H9 (cell line): ENCODE measurements around the gene LDHAL6B. TPM values are rescaled to one million over a fixed set of nuclear protein-coding genes. Genes with fewer than 3 reads are reported as not detected.

Experiments used
- DNase-seq: peaks from one replicate; pipeline ENCODE4 v3.0.0-alpha.2; 2017
- H2AFZ ChIP-seq: one replicate; pipeline ENCODE4 v1.6.1; 2013; ENCODE audit warnings: mild to moderate bottlenecking, low read length, control low read depth, moderate library complexity
- H2AK5ac ChIP-seq: 2 replicates; pipeline ENCODE4 v1.6.1; 2013; ENCODE audit warnings: low read length, control low read depth, mixed read lengths; ENCODE audit not compliant: insufficient read length
- H2BK120ac ChIP-seq: one replicate; pipeline ENCODE4 v1.6.1; 2013; ENCODE audit warnings: low read depth, mild to moderate bottlenecking, low read length, control low read depth, inconsistent platforms; ENCODE audit not compliant: poor library complexity, severe bottlenecking
- H2BK12ac ChIP-seq: 2 replicates; pipeline ENCODE4 v1.6.1; 2013; ENCODE audit warnings: low read length, control low read depth, mixed read lengths, low read depth; ENCODE audit not compliant: insufficient read length
- H2BK15ac ChIP-seq: 2 replicates; pipeline ENCODE4 v1.6.1; 2013; ENCODE audit warnings: low read depth, low read length, control low read depth
- H2BK20ac ChIP-seq: one replicate; pipeline ENCODE4 v1.6.1; 2013; ENCODE audit warnings: low read depth, mild to moderate bottlenecking, low read length, control low read depth, inconsistent platforms; ENCODE audit not compliant: poor library complexity, severe bottlenecking
- H2BK5ac ChIP-seq: 2 replicates; pipeline ENCODE4 v1.6.1; 2013; ENCODE audit warnings: low read length, control low read depth, mixed read lengths; ENCODE audit not compliant: insufficient read length
- H3K14ac ChIP-seq: 2 replicates; pipeline ENCODE4 v1.6.1; 2013; ENCODE audit warnings: low read length, control low read depth; ENCODE audit not compliant: insufficient read depth
- H3K18ac ChIP-seq: 2 replicates; pipeline ENCODE4 v1.6.1; 2013; ENCODE audit warnings: low read depth, mild to moderate bottlenecking, mixed read lengths, low read length, control low read depth; ENCODE audit not compliant: insufficient read length
- H3K23ac ChIP-seq: 2 replicates; pipeline ENCODE4 v1.6.1; 2013; ENCODE audit warnings: low read length, control low read depth, mixed read lengths, low read depth; ENCODE audit not compliant: insufficient read length
- H3K23me2 ChIP-seq: 2 replicates; pipeline ENCODE4 v1.6.1; 2013; ENCODE audit warnings: low read depth, mild to moderate bottlenecking, mixed read lengths, low read length, control low read depth; ENCODE audit not compliant: insufficient read length, poor library complexity, severe bottlenecking
- H3K27ac ChIP-seq: 2 replicates; pipeline ENCODE4 v1.5.1; 2013; ENCODE audit warnings: low read length, control low read depth, mixed read lengths, low read depth; ENCODE audit not compliant: insufficient read length
- H3K27me3 ChIP-seq: 2 replicates; pipeline ENCODE4 v1.6.1; 2013; ENCODE audit warnings: low read length, control low read depth, inconsistent platforms; ENCODE audit not compliant: insufficient read depth
- H3K4ac ChIP-seq: 2 replicates; pipeline ENCODE4 v1.6.1; 2013; ENCODE audit warnings: low read depth, mild to moderate bottlenecking, control low read depth, inconsistent platforms, low read length, moderate library complexity
- H3K4me1 ChIP-seq: 2 replicates; pipeline ENCODE4 v1.6.1; 2013; ENCODE audit warnings: low read length, control low read depth, inconsistent platforms; ENCODE audit not compliant: insufficient read depth
- H3K4me2 ChIP-seq: 2 replicates; pipeline ENCODE4 v1.6.1; 2013; ENCODE audit warnings: low read length, control low read depth, mixed read lengths; ENCODE audit not compliant: insufficient read length, insufficient read depth
- H3K56ac ChIP-seq: 2 replicates; pipeline ENCODE4 v1.6.1; 2013; ENCODE audit warnings: low read depth, mild to moderate bottlenecking, mixed read lengths, low read length, control low read depth; ENCODE audit not compliant: insufficient read length
- H3K79me1 ChIP-seq: 2 replicates; pipeline ENCODE4 v1.6.1; 2013; ENCODE audit warnings: low read depth, mild to moderate bottlenecking, moderate library complexity, low read length, control low read depth, inconsistent platforms; ENCODE audit not compliant: insufficient read depth, poor library complexity, severe bottlenecking
- H3K79me2 ChIP-seq: 2 replicates; pipeline ENCODE4 v1.6.1; 2013; ENCODE audit warnings: low read length, control low read depth, inconsistent platforms; ENCODE audit not compliant: insufficient read depth
- H3K9ac ChIP-seq: 2 replicates; pipeline ENCODE4 v1.6.1; 2013; ENCODE audit warnings: low read length, control low read depth, mixed read lengths; ENCODE audit not compliant: insufficient read length; ENCODE audit errors: extremely low read depth
- H3K9me3 ChIP-seq: one replicate; pipeline ENCODE4 v1.6.1; 2013; ENCODE audit warnings: low read depth, low read length, inconsistent platforms; ENCODE audit not compliant: control insufficient read depth
- H3T11ph ChIP-seq: one replicate; pipeline ENCODE4 v1.6.1; 2013; ENCODE audit warnings: mild to moderate bottlenecking, low read length, control low read depth, inconsistent platforms
- H4K20me1 ChIP-seq: one replicate; pipeline ENCODE4 v1.6.1; 2013; ENCODE audit not compliant: control insufficient read depth, insufficient read length, insufficient read depth
- H4K5ac ChIP-seq: 2 replicates; pipeline ENCODE4 v1.6.1; 2013; ENCODE audit warnings: low read depth, mild to moderate bottlenecking, mixed read lengths, low read length, control low read depth; ENCODE audit not compliant: insufficient read length
- H4K8ac ChIP-seq: replicated peaks from 2 replicates; pipeline ENCODE4 v1.6.1; 2013; ENCODE audit warnings: low read length, control low read depth, mixed read lengths, low read depth; ENCODE audit not compliant: insufficient read length
- H4K91ac ChIP-seq: 2 replicates; pipeline ENCODE4 v1.6.1; 2013; ENCODE audit warnings: low read depth, mild to moderate bottlenecking, moderate library complexity, mixed read lengths, low read length, control low read depth; ENCODE audit not compliant: insufficient read length
- H3K27ac Mint-ChIP-seq, 3 experiments: 2 replicates in 2 of 3; 3 replicates in 1 of 3; pipeline ENCODE4 v1.8.0; 2020 to 2021; ENCODE audit warnings: mixed read lengths in 3 of 3, mild to moderate bottlenecking in 1 of 3, moderate library complexity in 1 of 3
- H3K27me3 Mint-ChIP-seq: 2 replicates; pipeline ENCODE4 v1.8.0; 2021; ENCODE audit warnings: low read depth, mild to moderate bottlenecking, moderate library complexity, mixed read lengths
- H3K36me3 Mint-ChIP-seq, 3 experiments: 2 replicates in 2 of 3; 3 replicates in 1 of 3; pipeline ENCODE4 v1.8.0; 2020 to 2021; ENCODE audit warnings: low read depth in 3 of 3, mixed read lengths in 3 of 3; ENCODE audit not compliant: insufficient read depth in 1 of 3
- H3K4me1 Mint-ChIP-seq, 2 experiments: 2 replicates each; pipeline ENCODE4 v1.8.0; 2020; ENCODE audit warnings: mixed read lengths in 2 of 2
- H3K4me3 Mint-ChIP-seq, 2 experiments: 2 replicates in 1 of 2; 3 replicates in 1 of 2; pipeline ENCODE4 v1.8.0; 2020 to 2021; ENCODE audit warnings: mild to moderate bottlenecking in 2 of 2, mixed read lengths in 2 of 2, moderate library complexity in 1 of 2
- H3K9me3 Mint-ChIP-seq, 2 experiments: 2 replicates in 1 of 2; 3 replicates in 1 of 2; pipeline ENCODE4 v1.8.0; 2020; ENCODE audit warnings: mild to moderate bottlenecking in 2 of 2, mixed read lengths in 2 of 2, moderate library complexity in 1 of 2
- WGBS: extraction: QIAGEN DNeasy Blood & Tissue Kit; methylation state at CpG from one replicate; pipeline ENCODE4 v1.1.7; 2013; ENCODE audit warnings: missing lambda C conversion rate, low lambda C conversion rate, mixed read lengths; ENCODE audit not compliant: insufficient read length; ENCODE audit errors: extremely low coverage; 5-methylcytosine and 5-hydroxymethylcytosine counted together
- total RNA-seq: library from RNA; stranded (reverse); gene quantifications from 2 replicates; pipeline ENCODE4 v1.2.1, GENCODE V29; 2021
- TF ChIP-seq, protein P1 (sequence below): fragments of 200-600 bp; sonication (generic); conservative IDR thresholded peaks from 3 replicates; pipeline ENCODE4 v1.8.0; 2021; ENCODE audit warnings: antibody characterized with exemption, mild to moderate bottlenecking

LDHAL6B gene
- total RNA-seq, 1 experiment from 2014 or later = not detected

DNA sequence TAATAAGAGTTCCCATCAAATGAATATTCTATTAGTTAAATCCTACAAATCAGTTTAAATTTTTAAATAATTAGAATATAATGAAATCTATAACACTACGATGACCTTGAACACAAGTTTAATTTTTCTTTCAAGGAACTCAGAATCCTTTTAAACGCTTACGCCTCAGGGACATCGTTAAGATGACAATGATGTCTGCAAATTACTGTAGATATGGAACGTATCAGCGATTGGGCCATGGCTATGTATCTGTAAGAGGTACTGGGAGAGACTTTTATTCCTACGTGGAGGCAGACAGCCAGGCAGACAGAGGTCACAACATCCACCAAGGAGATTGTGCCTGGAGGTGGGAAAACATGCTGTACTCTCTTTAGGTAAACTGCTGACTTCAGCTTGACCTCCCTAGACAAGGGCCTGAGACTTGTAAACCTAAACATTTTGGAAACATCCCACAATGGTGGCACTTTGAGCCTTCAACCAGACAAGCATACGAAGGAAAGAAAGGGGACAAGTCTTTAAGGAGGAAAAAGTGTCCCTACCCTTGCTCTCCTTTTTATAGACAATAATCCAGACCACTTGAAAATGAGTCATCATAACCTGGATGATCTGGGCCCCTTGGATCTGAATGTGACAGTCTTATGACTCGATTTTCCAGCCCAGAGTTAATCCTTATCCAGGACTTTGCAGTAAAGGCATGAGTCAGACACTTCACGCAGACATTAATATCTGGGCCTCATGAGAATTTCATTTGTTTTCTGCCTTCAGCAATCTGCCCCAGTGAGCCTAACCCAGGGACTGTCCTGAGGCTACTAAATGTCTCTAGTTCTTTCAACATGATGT, 6.8 kb upstream of the LDHAL6B start:
- no peak overlapping the region for H2BK20ac ChIP-seq
- H2AFZ ChIP-seq = no peak overlapping the region
- H3K4me2 ChIP-seq = no peak overlapping the region
- no peak overlapping the region for H2BK120ac ChIP-seq
- H3K23me2 ChIP-seq = no peaks in the 10 kb centered on the region
- peaks cover 0 to 88% (median 62%) of the 10 kb centered on the region in 3 experiments; a peak in 5 of 7 replicates for H3K36me3 Mint-ChIP-seq
- H4K20me1 ChIP-seq = no peaks in the 10 kb centered on the region
- no peak overlapping the region for H3T11ph ChIP-seq
- H2BK12ac ChIP-seq = no peak overlapping the region
- H3K9me3 Mint-ChIP-seq = no peaks in the 10 kb centered on the region
- WGBS = no CpG with 5 or more reads among the region's 10 CpGs
- H3K9me3 ChIP-seq = no peaks in the 10 kb centered on the region
- no peak overlapping the region for H3K9ac ChIP-seq
- H3K4me1 ChIP-seq = no peaks in the 10 kb centered on the region
- H3K14ac ChIP-seq = no peak overlapping the region
- no peak overlapping the region for H2AK5ac ChIP-seq
- no peaks in the 10 kb centered on the region for H3K27me3 ChIP-seq
- H3K23ac ChIP-seq = no peak overlapping the region
- no peak overlapping the region for H4K5ac ChIP-seq
- no peak overlapping the region for H3K27ac ChIP-seq
- H3K27ac Mint-ChIP-seq = peak overlapping the region in 2 of 3 experiments; percentile 16 to 30; a peak in 2 of 7 replicates
- no peaks in the 10 kb centered on the region for H3K4me1 Mint-ChIP-seq
- H3K4ac ChIP-seq = no peak overlapping the region
- H3K4me3 Mint-ChIP-seq = no peak overlapping the region
- H4K8ac ChIP-seq = no peak overlapping the region
- no peak overlapping the region for H2BK5ac ChIP-seq
- TF ChIP-seq, protein P1, sequence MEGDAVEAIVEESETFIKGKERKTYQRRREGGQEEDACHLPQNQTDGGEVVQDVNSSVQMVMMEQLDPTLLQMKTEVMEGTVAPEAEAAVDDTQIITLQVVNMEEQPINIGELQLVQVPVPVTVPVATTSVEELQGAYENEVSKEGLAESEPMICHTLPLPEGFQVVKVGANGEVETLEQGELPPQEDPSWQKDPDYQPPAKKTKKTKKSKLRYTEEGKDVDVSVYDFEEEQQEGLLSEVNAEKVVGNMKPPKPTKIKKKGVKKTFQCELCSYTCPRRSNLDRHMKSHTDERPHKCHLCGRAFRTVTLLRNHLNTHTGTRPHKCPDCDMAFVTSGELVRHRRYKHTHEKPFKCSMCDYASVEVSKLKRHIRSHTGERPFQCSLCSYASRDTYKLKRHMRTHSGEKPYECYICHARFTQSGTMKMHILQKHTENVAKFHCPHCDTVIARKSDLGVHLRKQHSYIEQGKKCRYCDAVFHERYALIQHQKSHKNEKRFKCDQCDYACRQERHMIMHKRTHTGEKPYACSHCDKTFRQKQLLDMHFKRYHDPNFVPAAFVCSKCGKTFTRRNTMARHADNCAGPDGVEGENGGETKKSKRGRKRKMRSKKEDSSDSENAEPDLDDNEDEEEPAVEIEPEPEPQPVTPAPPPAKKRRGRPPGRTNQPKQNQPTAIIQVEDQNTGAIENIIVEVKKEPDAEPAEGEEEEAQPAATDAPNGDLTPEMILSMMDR = no peak
- no peak overlapping the region for H4K91ac ChIP-seq
- no peaks in the 10 kb centered on the region for H3K79me1 ChIP-seq
- H3K27me3 Mint-ChIP-seq = no peaks in the 10 kb centered on the region
- DNase-seq = no peak
- H3K18ac ChIP-seq = no peak overlapping the region
- no peak overlapping the region for H2BK15ac ChIP-seq
- no peak overlapping the region for H3K56ac ChIP-seq
- H3K79me2 ChIP-seq = no peaks in the 10 kb centered on the region
